Activated T-helper 1 cell treated with anti-CD3 and anti-CD28 coated beads, Interleukin-12 subunit alpha, Interleukin-12 subunit beta, Interleukin-2, Interleukin-4 antibody, amounts not matched to agents 30 ng/mL and 10 ng/mL and 1 ng/mL, durations not matched to agents 14 hours and 24 hours and 36 hours (primary cell): ENCODE data around the gene HEYL. TPM values are rescaled to one million over a fixed set of nuclear protein-coding genes. Genes with fewer than 3 reads are reported as not detected.
A peak's percentile ranks its signal among the peaks of the same experiment; 100 is the strongest.

Source experiments
- DNase-seq: peaks from one replicate; pipeline ENCODE4 v3.0.0; 2021; ENCODE audit warnings: low spot score
- H3K27ac Mint-ChIP-seq: one replicate; pipeline ENCODE4 v1.8.0; 2021; ENCODE audit warnings: mild to moderate bottlenecking, mixed read lengths
- H3K27me3 Mint-ChIP-seq: one replicate; pipeline ENCODE4 v1.8.0; 2022; ENCODE audit warnings: mild to moderate bottlenecking, moderate library complexity, mixed read lengths; ENCODE audit not compliant: insufficient read depth
- H3K36me3 Mint-ChIP-seq: one replicate; pipeline ENCODE4 v1.8.0; 2021; ENCODE audit warnings: low read depth, mixed read lengths
- H3K4me1 Mint-ChIP-seq: one replicate; pipeline ENCODE4 v1.8.0; 2021; ENCODE audit warnings: low read depth, mixed read lengths
- H3K4me3 Mint-ChIP-seq: one replicate; pipeline ENCODE4 v1.8.0; 2021; ENCODE audit warnings: mild to moderate bottlenecking, moderate library complexity, mixed read lengths
- H3K9me3 Mint-ChIP-seq: one replicate; pipeline ENCODE4 v1.8.0; 2021; ENCODE audit warnings: mixed read lengths
- intact Hi-C: fragments of 100-400 bp; cut with micrococcal nuclease; formaldehyde crosslinking; loops from one replicate; pipeline ENCODE4 v1.15.1; 2024
- total RNA-seq: library from RNA; stranded (reverse); gene quantifications from 2 replicates; pipeline ENCODE4 v1.2.3, GENCODE V29; 2022

The HEYL gene
- total RNA-seq, 1 donor from 2014 or later = 0.10 TPM

DNA sequence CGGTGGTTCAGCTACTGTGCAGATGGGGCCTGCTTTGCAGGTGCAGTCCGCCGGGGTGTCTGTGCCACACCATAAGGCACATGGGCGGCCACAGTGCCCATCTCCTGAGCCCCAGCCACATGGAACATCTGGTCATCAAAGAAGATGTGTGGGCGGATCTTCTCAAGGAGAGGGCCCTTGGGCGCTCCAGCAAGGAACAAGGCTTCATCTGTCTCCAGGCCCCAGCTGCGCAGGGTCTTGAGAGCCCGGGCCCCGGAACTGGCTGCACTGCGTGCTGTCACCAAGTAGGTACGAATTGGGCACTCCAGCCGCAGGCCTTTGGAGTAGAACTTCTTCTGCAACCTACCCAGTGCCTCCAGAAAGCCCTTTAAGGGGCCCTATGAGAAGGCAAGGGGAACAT lies 19.7 kb upstream of the HEYL start:
- intact Hi-C loops = loop anchor here (2.0 to 10.0 kb wide), 2 partner anchors 62 to 324 kb away; no protein-coding TSS in a partner anchor
- DNase-seq = no peak
- Mint-ChIP-seq H3K4me3 (no peak overlapping the region), H3K27me3 (peaks cover 3% of the 10 kb centered on the region), H3K36me3 (no peaks in the 10 kb centered on the region), H3K27ac (no peak overlapping the region), H3K9me3 (no peaks in the 10 kb centered on the region), H3K4me1 (peaks cover 13% of the 10 kb centered on the region)

DNA sequence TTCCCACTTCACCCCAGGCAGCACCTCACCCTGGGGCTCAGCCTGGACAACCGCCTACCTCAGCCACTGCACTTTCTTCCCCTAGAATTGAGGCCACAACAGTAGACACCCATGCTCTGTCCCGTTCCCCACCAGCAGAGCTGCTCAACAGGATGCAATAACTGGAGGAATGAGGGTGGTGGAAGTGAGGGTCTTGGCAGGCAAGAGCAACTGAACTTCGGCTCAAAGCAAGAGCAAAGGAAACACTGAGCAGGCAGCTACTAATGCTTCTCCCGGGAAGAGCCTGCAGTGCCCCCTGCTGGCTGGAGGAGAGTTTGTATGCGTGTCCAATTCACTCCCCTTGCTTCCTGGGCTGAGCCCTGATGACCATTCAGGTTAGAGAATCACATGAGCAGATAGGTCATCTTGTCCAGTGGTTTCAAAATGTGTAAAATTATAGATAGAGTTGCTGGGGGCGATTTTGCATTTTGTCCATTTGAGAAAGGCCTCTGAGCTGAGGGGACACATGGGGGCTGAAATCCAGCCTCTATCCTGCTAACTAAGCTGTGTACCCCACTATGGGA lies 18.6 kb upstream of the HEYL start:
- no peak overlapping the region for H3K4me3 Mint-ChIP-seq
- H3K4me1 Mint-ChIP-seq = peaks cover 21% of the 10 kb centered on the region
- peak; percentile 51 for DNase-seq
- peaks cover 3% of the 10 kb centered on the region for H3K27me3 Mint-ChIP-seq
- peak overlapping the region; percentile 37 for H3K27ac Mint-ChIP-seq
- H3K9me3 Mint-ChIP-seq = no peaks in the 10 kb centered on the region
- intact Hi-C loops = loop anchor here (2.0 to 10.0 kb wide), 2 partner anchors 63 to 323 kb away; no protein-coding TSS in a partner anchor
- H3K36me3 Mint-ChIP-seq = no peaks in the 10 kb centered on the region

DNA sequence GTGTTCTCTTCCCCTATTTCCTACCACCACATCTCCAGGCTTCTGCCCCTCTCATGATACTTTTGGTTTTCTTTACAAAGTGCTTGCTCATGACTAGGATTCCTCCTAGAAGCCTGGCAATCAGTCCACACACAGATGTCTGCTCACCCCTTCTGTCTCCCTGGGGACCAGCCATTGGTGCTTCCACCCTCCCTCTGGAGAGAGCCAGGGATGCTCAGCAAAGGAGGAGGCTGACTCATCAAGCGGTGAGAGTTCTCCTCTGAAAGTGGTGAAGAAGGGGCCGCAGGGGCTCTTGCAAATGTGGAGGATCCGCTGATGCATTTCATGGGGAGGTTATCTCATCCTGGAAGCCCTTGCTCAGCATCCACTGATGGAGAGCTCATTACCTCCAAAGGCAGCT lies 18.0 kb upstream of the HEYL start:
- peaks cover 3% of the 10 kb centered on the region for H3K27me3 Mint-ChIP-seq
- H3K36me3 Mint-ChIP-seq = no peaks in the 10 kb centered on the region
- no peaks in the 10 kb centered on the region for H3K9me3 Mint-ChIP-seq
- intact Hi-C loops = loop anchor here (10.0 kb wide), 1 partner anchor 323 kb away; no protein-coding TSS in a partner anchor
- no peak overlapping the region for H3K4me3 Mint-ChIP-seq
- DNase-seq = no peak
- H3K27ac Mint-ChIP-seq = no peak overlapping the region
- H3K4me1 Mint-ChIP-seq = peaks cover 21% of the 10 kb centered on the region

DNA sequence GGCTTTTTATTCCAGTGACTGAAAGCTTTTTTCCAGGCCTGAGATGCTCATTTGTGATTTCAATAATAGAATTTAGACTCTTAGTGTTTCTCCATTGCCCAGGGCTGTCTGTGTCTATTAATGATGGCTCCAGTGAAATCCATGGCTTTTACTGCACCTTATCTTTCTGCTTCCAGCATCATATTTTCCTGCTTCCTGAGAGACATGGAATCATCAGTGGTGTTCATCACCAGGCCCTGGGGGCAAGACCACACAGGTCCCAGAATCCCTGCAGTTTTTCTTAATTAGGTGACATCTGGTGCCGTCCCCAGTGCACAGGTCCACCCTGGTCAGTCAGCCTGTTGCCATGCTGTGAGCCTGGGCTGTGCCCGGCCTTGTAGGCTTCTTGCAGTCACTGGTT lies 16.9 kb upstream of the HEYL start:
- no peaks in the 10 kb centered on the region for H3K9me3 Mint-ChIP-seq
- H3K4me3 Mint-ChIP-seq = no peak overlapping the region
- intact Hi-C loops = loop anchor here (10.0 kb wide), 1 partner anchor 322 kb away; no protein-coding TSS in a partner anchor
- DNase-seq = no peak
- H3K36me3 Mint-ChIP-seq = no peaks in the 10 kb centered on the region
- peaks cover 21% of the 10 kb centered on the region for H3K4me1 Mint-ChIP-seq
- H3K27me3 Mint-ChIP-seq = peaks cover 3% of the 10 kb centered on the region
- H3K27ac Mint-ChIP-seq = no peak overlapping the region

DNA sequence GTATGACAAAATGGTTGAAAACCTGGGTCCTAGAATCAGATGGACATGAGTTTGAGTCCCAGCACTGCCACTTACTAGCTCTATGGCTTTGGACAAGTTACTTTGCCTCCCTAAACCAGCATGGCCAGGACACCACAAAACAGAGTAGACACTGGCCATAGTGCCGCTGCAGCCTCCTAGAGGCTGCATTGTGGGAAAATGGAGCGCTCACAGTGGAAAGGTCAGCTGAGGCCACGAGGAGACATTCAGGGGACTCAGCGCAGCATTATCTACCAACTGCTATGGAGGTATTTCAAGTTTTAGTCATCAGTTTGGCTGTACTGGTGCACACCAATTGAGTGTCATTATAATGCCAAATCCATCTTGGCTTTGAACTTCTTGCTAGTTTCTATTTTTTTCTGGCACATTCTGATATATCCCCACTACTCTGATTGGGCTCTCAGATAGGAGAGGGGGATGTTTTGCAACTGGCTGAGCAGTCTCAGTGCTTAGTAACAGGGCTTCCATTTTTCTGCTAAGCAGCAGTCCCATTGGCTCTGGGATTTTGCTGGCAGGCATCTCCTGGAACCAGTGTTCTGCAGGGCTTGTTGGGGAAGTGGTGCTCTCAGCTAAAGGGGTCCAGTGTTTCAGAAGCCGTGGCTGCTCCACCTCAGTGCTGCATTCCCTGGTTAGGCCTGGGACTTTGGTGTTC lies 16.3 kb upstream of the HEYL start:
- H3K27me3 Mint-ChIP-seq = peaks cover 3% of the 10 kb centered on the region
- H3K27ac Mint-ChIP-seq = no peak overlapping the region
- H3K9me3 Mint-ChIP-seq = no peaks in the 10 kb centered on the region
- peaks cover 21% of the 10 kb centered on the region for H3K4me1 Mint-ChIP-seq
- H3K36me3 Mint-ChIP-seq = no peaks in the 10 kb centered on the region
- intact Hi-C loops = loop anchor here (10.0 kb wide), 1 partner anchor 321 kb away; no protein-coding TSS in a partner anchor
- DNase-seq = no peak
- H3K4me3 Mint-ChIP-seq = no peak overlapping the region

DNA sequence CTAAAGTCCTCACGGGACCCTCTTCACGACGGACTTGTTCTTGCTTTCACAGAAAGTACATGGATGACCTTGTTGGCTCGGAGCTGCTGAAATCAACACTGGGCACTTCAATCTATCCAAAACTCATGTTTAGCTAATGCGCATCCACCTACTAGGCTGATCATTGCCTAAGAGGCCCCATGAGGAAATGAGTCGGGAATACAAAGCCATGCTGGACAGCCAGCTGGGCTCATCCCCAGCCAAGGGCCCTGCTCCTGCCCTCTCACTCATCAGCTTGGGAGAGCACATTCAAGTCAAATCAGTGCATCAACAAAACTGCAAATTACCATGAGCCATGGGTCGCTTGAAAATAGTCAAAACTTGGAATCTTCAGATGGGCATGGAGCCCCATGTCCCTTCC lies 14.8 kb upstream of the HEYL start:
- Mint-ChIP-seq H3K36me3 (no peaks in the 10 kb centered on the region), H3K4me1 (peaks cover 21% of the 10 kb centered on the region), H3K4me3 (no peak overlapping the region), H3K27ac (no peak overlapping the region), H3K9me3 (no peaks in the 10 kb centered on the region), H3K27me3 (peaks cover 3% of the 10 kb centered on the region)
- intact Hi-C loops = loop anchor here (10.0 kb wide), 1 partner anchor 319 kb away; no protein-coding TSS in a partner anchor
- DNase-seq = no peak

DNA sequence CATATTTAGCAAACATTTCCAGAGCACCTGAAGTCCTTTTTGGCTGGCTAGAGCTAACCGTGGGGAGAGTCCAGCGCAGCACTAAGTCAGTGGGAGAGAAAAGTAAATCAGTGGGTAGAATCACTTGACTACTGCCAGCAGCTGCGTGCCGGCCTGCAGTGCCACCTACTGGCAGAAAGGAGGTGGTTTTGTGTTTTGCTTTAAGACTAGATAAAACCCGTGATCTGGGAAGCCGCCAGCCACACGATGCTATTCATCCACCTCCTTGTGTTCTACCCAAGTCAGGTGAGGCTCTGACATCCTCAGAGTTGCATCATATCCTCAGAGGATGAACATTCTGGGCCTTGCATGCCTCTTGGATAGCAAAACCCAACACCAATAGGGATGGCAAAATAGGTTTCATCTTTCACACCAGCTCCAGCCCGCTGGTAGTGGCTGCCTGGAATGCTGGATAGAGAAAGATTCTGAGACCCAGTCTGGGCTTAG lies 14.1 kb upstream of the HEYL start:
- Mint-ChIP-seq H3K9me3 (no peaks in the 10 kb centered on the region), H3K4me3 (no peak overlapping the region), H3K36me3 (no peaks in the 10 kb centered on the region), H3K27ac (no peak overlapping the region), H3K4me1 (peaks cover 21% of the 10 kb centered on the region), H3K27me3 (peaks cover 3% of the 10 kb centered on the region)
- intact Hi-C loops = loop anchor here (1.0 to 10.0 kb wide), 5 partner anchors 47 to 319 kb away; partner anchors contain the start of gene PABPC4
- peak; percentile 67 for DNase-seq

DNA sequence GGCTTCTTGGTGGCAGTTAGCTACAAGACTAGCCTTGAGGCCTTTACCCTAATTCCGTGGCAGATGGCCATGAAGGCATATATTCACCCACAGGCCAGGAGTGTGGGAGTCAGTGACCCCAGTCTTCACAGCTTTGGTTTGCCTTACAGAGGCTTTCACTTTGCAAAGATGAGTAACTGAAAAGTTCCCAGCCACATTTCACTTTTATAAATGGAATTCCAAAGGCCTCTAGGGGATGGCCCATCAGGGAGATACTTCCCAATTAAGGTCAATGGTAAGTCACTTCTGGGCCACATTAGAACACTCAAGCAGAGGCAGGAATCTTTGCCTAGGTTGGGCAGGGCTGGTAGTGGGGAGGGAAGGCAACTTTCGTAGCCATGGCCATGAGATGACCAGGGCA lies 13.1 kb upstream of the HEYL start:
- Mint-ChIP-seq H3K36me3 (no peaks in the 10 kb centered on the region), H3K9me3 (no peaks in the 10 kb centered on the region), H3K27me3 (peaks cover 3% of the 10 kb centered on the region), H3K4me1 (peaks cover 15% of the 10 kb centered on the region), H3K4me3 (no peak overlapping the region), H3K27ac (no peak overlapping the region)
- intact Hi-C loops = loop anchor here (10.0 kb wide), 1 partner anchor 318 kb away; no protein-coding TSS in a partner anchor
- DNase-seq = no peak

DNA sequence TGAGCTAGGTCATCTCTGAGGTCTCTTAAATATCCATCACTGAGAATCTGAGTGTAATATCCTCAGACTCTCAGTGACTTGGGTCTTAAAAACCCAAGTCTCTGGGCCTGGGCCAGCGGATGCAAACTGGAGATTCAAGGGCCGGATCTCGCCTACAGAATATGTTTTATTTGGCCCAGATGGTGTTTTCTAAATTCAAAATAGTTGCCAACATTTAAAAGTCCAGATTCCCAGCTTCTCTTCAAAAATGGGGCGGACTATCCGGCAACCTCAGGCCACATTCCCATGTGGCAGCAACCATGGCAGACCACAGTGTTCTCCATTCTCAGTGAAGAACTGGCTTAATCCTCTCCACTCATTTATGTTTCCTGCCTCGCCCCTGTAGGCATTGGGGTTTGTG lies 12.7 kb upstream of the HEYL start:
- Mint-ChIP-seq H3K27me3 (peaks cover 3% of the 10 kb centered on the region), H3K4me3 (no peak overlapping the region), H3K36me3 (no peaks in the 10 kb centered on the region), H3K4me1 (peaks cover 12% of the 10 kb centered on the region), H3K27ac (no peak overlapping the region), H3K9me3 (no peaks in the 10 kb centered on the region)
- DNase-seq = no peak
- intact Hi-C loops = loop anchor here (10.0 kb wide), 1 partner anchor 317 kb away; no protein-coding TSS in a partner anchor

DNA sequence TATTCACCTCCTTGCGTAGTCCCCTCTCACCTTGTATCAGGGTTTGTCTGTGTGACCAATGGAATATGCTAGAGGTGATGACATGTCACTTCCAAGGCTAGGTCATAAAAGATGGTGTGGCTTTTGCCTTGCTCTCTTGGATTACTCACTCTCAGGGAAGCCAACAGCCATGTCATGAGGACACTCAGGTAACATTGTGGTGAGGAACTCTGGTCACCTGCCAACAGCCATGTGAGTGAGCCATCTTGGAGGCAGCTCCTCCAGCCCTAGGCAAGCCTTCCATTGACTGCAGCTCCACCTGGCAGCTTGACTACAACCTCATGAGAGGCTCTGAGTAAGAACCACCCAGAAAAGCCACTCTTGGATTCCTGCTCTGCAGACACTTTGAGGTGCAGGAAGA lies 11.0 kb upstream of the HEYL start:
- H3K4me1 Mint-ChIP-seq = peaks cover 8% of the 10 kb centered on the region
- DNase-seq = no peak
- no peak overlapping the region for H3K4me3 Mint-ChIP-seq
- H3K27me3 Mint-ChIP-seq = peaks cover 3% of the 10 kb centered on the region
- intact Hi-C loops = loop anchor here (10.0 kb wide), 1 partner anchor 316 kb away; no protein-coding TSS in a partner anchor
- H3K27ac Mint-ChIP-seq = no peak overlapping the region
- H3K9me3 Mint-ChIP-seq = no peaks in the 10 kb centered on the region
- H3K36me3 Mint-ChIP-seq = no peaks in the 10 kb centered on the region

DNA sequence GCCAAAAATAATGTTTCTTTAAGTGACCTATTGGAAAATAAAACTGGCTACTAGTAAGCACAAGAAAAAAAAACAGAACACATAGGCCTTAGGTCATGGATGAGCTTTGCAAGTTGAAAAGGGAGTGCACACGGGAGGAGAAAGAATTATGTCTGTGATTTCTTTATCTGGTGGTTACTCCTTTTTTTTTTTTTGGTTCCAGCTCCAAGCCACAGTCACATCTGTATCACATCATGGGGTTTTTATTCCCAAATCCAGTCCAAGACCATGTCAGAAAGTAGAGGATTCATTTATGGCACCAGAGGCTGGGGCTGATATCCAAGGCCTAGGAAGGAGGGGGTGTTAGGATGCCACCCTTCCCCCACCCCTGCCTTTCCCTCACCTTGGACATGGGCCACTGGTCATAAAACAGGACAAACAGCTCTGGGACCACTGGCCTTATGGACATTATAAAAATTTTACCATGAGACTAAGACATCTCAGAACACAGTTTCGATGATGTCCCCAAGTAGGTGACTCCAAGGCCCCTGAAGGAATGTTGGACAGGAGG lies 10.3 kb upstream of the HEYL start:
- DNase-seq = no peak
- Mint-ChIP-seq H3K27me3 (peaks cover 3% of the 10 kb centered on the region), H3K27ac (no peak overlapping the region), H3K36me3 (no peaks in the 10 kb centered on the region), H3K4me3 (no peak overlapping the region), H3K4me1 (peaks cover 8% of the 10 kb centered on the region), H3K9me3 (no peaks in the 10 kb centered on the region)
- intact Hi-C loops = loop anchor here (10.0 kb wide), 1 partner anchor 315 kb away; no protein-coding TSS in a partner anchor

DNA sequence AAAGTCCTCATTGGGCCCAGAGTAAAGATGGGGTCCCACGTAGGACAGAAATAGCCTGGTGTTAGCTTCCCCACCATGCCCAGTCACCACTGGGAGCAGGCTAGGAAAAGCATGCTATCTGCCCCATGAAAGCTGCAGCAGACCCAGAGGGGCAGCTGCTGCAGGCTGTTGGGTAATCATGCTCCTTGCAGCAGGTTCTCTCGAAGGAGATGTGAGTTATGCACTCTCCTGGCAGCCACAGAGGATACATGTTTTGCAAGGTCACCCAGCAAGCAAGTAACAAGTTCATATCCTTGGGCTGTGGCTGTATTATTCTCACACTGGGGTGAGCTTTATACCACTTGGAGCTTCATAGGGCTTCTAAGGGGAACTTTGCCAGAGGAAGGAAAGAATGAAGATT lies 9.1 kb upstream of the HEYL start:
- H3K27ac Mint-ChIP-seq = no peak overlapping the region
- no peak for DNase-seq
- H3K9me3 Mint-ChIP-seq = no peaks in the 10 kb centered on the region
- no peak overlapping the region for H3K4me3 Mint-ChIP-seq
- intact Hi-C loops = no loop called here
- H3K27me3 Mint-ChIP-seq = peaks cover 2% of the 10 kb centered on the region
- H3K36me3 Mint-ChIP-seq = no peaks in the 10 kb centered on the region
- peaks cover 4% of the 10 kb centered on the region for H3K4me1 Mint-ChIP-seq

DNA sequence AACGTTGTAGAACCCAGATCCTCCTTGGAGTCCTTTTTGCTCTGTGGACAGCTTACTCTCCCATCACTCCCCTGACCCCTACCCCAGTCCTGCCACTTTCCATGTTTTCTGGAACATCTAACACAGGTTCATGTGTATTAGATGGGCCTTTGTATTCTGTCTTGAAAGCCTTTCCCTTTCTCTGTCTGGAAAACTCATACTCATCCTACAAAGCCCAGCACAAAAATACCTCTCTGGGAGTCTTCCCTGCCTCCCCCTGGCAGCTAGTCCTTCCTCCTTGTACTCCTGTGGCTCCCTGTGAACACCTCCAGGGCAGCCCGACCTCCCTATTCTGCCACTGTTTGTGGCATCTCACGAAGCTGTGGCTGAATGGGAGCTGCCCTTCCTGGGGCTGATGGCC lies 7.8 kb upstream of the HEYL start:
- peaks cover 2% of the 10 kb centered on the region for H3K27me3 Mint-ChIP-seq
- H3K36me3 Mint-ChIP-seq = no peaks in the 10 kb centered on the region
- DNase-seq = no peak
- no peaks in the 10 kb centered on the region for H3K9me3 Mint-ChIP-seq
- H3K4me1 Mint-ChIP-seq = no peaks in the 10 kb centered on the region
- no peak overlapping the region for H3K27ac Mint-ChIP-seq
- intact Hi-C loops = no loop called here
- H3K4me3 Mint-ChIP-seq = no peak overlapping the region
